ENCODE results near the gene ELF2.
"Not testable (repeated sequence)": the region's sequence is repeated elsewhere in the genome, so short reads cannot be mapped to it uniquely, and the experiment has no call there.

ELF2 gene

DNA sequence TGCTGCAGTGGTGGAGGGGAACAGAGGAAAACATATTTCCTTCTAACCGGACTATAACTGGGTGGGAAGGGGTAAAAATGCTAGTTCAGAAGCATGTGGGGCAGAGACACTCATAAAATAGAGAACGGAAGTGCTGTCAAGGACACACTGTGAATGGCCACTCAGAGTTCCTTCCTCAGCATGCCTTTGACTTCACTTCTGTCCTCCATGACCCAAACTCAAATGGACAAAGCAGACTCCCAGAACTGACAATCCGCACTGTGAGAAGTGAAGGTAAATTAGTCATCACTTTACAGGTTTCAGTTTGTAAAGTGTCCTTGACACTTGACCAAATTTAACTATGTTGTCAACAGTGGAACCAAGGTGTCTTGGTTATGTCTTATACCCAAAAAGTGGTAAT, 30.2 kb upstream of the ELF2 start:
- in situ Hi-C loops (cut with HindIII; ENCODE audit: low pct_unique_long_range_greater_than_20kb, low sequenced_read_pairs), result no loop called here
- DNase-seq (ENCODE audit: low read depth in 1 of 2, low spot score in 1 of 2), result no peak
- no peak for TF ChIP-seq JUND (IDR thresholded peaks at IDR 0.05; ENCODE audit: low read depth)

DNA sequence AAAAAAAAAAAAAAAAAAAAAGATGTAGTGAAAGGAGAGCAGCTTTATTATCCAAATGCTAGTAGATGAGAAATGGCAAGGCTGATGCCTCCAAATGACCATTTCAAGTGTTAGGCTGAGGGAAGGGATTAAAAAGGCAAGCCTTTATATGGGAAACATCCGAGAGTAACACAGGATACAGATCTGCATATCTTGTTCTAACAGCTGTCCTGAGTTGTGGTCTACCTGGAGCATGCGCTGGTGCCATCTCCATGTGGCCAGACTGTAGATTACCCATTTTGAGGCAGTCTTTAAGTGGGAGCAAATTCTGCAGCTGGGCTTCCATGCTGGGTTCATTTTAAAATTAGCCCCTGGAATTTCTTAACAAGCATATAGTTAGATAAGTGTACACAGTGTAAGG, 26.0 kb upstream of the ELF2 start:
- DNase-seq (ENCODE audit: low read depth in 1 of 2, low spot score in 1 of 2), result no peak
- in situ Hi-C loops (cut with HindIII; ENCODE audit: low pct_unique_long_range_greater_than_20kb, low sequenced_read_pairs), result no loop called here
- TF ChIP-seq JUND (IDR thresholded peaks at IDR 0.05; ENCODE audit: low read depth), result no peak

DNA sequence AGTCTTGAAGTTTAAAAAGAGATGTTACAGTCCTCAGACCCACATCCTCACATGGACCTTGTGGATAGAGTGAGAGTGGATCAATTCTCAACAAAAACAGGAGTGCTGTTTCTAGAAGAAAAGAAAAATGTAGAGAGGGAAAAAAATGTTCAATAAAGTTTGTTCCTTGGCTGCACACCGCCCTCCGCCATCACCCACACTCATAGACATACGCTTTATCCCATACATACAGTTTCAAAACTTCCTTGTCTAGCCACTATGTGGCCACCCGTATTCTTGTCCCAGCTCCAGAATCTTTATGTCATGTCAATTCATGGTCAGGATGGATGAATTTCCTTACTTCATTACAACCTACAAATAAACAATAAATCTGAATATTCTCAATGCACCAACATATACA, 23.5 kb upstream of the ELF2 start:
- DNase-seq (ENCODE audit: low read depth in 1 of 2, low spot score in 1 of 2), result no peak
- in situ Hi-C loops (cut with HindIII; ENCODE audit: low pct_unique_long_range_greater_than_20kb, low sequenced_read_pairs), result no loop called here
- TF ChIP-seq JUND (IDR thresholded peaks at IDR 0.05; ENCODE audit: low read depth), result no peak

DNA sequence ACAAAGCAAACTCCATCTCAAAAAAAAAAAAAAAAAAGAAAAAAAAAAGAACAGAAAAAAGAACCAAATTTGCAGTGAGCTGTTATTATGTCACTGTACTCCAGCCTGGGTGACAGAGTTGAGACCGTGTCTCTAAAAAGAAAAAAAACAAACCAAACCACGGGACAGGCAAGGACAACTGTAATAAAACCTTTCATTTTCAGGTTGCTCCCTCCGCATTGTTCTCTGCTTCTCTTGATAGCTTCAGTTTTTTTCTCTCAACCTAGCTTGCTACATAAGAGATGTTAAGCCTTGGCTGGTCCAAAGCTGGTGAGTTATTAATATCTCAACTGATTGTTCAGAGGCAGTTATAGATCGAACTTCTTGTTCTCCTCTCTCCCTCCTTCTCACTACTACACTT, 23.1 kb upstream of the ELF2 start:
- no peak for TF ChIP-seq JUND (IDR thresholded peaks at IDR 0.05; ENCODE audit: low read depth)
- no peak for DNase-seq (ENCODE audit: low read depth in 1 of 2, low spot score in 1 of 2)
- in situ Hi-C loops (cut with HindIII; ENCODE audit: low pct_unique_long_range_greater_than_20kb, low sequenced_read_pairs), result no loop called here

DNA sequence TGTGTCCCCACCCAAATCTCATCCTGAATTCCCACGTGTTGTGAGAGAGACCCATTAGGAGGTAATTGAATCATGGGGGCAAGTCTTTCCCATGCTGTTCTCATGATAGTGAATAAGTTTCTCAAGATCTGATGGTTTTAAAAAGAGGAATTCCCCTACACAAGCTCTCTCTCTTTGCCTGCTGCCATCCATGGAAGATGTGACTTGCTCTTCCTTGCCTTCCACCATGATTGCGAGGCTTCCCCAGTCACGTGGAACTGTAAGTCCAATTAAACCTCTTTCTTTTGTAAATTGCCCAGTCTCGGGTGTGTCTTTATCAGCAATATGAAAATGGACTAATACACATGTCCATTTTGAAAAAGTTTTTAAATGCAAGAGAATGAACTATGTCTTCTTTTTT, 20.2 kb upstream of the ELF2 start:
- in situ Hi-C loops (cut with HindIII; ENCODE audit: low pct_unique_long_range_greater_than_20kb, low sequenced_read_pairs); DNase-seq (ENCODE audit: low read depth in 1 of 2, low spot score in 1 of 2): not testable (repeated sequence)

DNA sequence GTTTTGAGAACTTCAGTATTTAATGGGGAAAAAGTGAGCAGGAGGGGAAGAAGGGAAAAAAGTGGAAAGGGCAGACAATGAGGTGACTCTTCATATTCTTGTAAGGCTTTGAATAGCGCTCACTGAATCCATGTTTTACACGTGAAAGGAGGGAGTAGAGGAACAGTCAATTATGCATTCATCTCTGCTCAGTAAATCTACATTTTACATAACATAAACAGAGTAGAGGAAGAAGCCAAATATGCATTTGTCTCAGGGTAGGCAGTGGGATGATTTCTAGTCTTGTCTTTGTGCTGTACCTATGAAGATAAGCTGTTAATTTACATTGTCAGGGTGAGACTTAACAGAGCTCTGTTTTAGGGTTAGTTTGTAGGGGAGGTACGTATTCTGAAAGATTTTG, 19.4 kb upstream of the ELF2 start:
- DNase-seq (ENCODE audit: low read depth in 1 of 2, low spot score in 1 of 2), result no peak
- in situ Hi-C loops (cut with HindIII; ENCODE audit: low pct_unique_long_range_greater_than_20kb, low sequenced_read_pairs), result no loop called here
- TF ChIP-seq JUND (IDR thresholded peaks at IDR 0.05; ENCODE audit: low read depth), result no peak

DNA sequence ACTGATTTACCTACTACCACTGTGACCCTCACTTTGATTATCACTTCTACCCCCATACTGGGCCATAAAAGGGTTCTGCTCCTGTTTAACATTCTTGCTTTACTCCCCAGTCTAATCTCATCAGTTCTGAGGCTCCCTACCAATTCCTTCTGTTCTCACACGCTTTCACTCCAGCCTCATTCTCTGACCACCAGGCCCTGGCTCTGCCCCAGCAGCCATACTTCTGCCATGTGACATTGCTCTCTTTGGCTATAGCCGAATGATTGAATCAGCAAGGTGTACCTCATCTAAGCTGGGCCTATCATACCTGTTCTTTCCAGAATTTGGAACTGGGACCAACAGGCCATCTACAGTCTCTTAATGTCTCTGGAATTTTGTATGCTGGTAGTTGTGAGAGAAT, 14.4 kb upstream of the ELF2 start:
- DNase-seq (ENCODE audit: low read depth in 1 of 2, low spot score in 1 of 2), result no peak
- in situ Hi-C loops (cut with HindIII; ENCODE audit: low pct_unique_long_range_greater_than_20kb, low sequenced_read_pairs), result no loop called here

DNA sequence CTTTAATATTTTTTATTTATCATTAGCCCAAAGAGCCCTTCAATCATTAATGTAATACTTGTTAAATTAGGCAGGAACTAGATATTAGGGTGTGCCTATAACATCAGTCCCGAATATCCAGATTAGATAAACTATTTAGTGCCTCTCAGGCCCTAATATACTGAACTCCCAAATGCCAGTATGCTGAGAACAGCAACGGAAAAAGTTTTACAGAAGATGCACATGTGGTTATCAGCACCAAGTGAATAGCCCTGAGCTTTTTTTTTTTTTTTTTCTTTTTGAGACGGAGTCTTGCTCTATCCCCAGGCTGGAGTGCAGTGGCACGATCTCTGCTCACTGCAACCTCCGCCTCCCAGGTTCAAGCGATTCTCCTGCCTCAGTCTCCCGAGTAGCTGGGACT, 13.0 kb upstream of the ELF2 start:
- TF ChIP-seq JUND (IDR thresholded peaks at IDR 0.05; ENCODE audit: low read depth), result no peak
- in situ Hi-C loops (cut with HindIII; ENCODE audit: low pct_unique_long_range_greater_than_20kb, low sequenced_read_pairs), result no loop called here
- DNase-seq (ENCODE audit: low read depth in 1 of 2, low spot score in 1 of 2), result no peak

More for the DNA sequence above, 14.4 kb upstream of the ELF2 start:
- TF ChIP-seq JUND (IDR thresholded peaks at IDR 0.05; ENCODE audit: low read depth), result no peak

DNA sequence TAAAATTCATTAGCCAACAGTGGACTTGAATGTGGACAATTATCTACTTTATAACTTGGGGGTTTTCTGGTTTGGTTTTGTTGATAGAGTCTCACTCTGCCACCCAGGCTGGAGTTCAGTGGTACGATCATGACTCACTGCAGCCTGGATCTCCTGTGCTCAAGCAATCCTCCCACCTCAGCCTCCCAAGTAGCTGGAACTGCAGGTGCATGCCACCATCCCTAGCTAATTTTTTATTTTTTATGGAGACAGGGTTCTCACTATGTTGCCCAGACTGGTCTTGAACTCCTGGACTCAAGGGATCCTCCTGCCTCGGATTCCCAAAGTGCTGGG, 12.4 kb upstream of the ELF2 start:
- no peak for TF ChIP-seq JUND (IDR thresholded peaks at IDR 0.05; ENCODE audit: low read depth)
- in situ Hi-C loops (cut with HindIII; ENCODE audit: low pct_unique_long_range_greater_than_20kb, low sequenced_read_pairs), result no loop called here
- no peak for DNase-seq (ENCODE audit: low read depth in 1 of 2, low spot score in 1 of 2)

DNA sequence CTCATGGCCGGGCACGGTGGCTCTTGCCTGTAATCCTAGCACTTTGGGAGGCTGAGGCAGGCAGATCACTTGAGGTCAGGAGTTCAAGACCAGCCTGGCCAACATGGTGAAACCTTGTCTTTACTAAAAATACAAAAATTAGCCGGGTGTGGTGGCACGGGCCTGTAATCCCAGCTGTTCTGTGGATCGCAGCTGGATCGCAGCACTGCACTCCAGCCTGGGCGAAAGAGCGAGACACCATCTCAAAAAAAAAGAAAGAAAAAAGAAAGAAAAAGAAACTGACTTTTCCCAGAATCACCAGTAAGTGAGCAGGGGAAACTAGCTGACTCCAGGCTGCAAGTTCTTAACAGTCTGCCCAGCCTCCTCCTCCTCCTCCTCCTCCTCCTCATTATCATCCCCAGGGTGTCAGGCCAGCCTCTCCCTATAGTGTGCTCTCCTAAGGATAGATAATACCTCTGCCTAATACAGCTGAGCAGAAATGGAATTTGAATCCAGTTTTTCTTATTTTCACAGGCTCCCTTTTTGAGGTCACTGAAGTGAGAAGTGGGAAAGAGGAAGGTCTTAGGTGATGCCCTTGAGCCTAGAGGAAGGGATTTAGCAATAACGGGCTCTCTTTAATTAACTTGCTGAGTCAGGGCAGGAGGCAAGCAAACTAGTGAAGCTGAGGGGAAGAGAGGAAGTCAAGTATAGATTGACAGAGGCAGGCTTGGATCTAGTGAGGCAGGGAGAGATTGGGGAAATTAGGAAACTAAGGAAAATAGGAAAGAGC, 11.8 kb upstream of the ELF2 start:
- in situ Hi-C loops (cut with HindIII; ENCODE audit: low pct_unique_long_range_greater_than_20kb, low sequenced_read_pairs), result no loop called here
- no peak for TF ChIP-seq JUND (IDR thresholded peaks at IDR 0.05; ENCODE audit: low read depth)
- no peak for DNase-seq (ENCODE audit: low read depth in 1 of 2, low spot score in 1 of 2)

DNA sequence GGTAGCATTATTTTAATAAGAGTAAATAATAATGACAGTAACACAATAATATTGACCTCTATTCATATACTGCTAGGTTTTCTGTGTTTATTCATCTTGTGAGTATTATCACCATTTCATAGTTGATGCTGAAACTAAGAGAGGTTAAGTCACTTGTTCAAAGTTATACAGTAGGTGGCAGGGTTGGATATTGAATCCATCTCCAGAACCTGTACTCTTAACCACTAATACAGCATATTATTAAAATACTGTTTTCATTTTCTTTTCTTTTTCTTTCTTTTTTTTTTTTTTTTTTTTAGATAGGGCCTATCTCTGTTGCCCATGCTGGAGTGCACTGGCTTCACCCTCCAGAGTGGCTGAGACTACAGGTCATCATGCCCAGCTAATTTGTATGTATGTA, 7.1 kb upstream of the ELF2 start:
- DNase-seq (ENCODE audit: low read depth in 1 of 2, low spot score in 1 of 2), result peak in 1 of 2 experiments; percentile 35
- in situ Hi-C loops (cut with HindIII; ENCODE audit: low pct_unique_long_range_greater_than_20kb, low sequenced_read_pairs), result no loop called here
- TF ChIP-seq JUND (IDR thresholded peaks at IDR 0.05; ENCODE audit: low read depth), result no peak

DNA sequence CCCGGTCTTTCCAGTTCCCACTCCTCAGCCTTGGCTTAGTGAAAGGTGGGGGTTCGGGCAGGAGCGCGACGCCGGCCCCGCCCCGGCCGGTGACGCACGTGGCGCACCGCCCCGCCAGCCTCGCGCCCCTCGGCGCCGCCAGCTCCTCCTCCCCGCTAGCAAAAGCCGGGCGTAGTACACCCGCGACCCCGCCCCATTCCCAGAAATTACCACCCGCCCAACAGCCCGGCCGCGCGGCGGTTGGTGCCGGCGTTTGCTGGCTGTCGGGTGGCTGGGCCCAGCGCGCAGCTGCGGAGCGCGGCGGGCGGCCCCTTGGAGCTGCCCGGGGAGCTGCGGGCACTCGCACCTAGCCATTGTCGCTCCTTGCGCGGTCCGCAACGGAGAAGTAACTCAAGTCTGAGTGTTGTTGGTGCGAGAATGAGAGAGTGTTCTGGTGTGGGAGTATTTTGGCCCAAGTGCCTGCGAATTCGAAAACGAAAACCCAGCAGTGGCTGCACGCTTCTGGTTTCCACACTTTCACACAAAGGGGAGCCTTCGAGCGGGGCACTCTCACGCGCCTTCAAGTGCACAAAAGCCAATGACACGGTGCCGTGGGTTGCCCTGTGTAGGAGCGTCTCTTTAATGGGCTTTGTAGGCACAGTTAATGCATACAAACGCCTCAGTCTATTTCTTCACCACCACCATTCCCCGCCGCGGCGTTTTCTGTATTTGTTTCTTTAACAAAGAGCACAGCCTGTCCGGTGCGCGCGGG, 1.0 kb upstream of the ELF2 start:
- in situ Hi-C loops (cut with HindIII; ENCODE audit: low pct_unique_long_range_greater_than_20kb, low sequenced_read_pairs), result no loop called here
- peak; percentile 57 to 95 for DNase-seq (ENCODE audit: low read depth in 1 of 2, low spot score in 1 of 2)
- TF ChIP-seq JUND (IDR thresholded peaks at IDR 0.05; ENCODE audit: low read depth), result no peak

DNA sequence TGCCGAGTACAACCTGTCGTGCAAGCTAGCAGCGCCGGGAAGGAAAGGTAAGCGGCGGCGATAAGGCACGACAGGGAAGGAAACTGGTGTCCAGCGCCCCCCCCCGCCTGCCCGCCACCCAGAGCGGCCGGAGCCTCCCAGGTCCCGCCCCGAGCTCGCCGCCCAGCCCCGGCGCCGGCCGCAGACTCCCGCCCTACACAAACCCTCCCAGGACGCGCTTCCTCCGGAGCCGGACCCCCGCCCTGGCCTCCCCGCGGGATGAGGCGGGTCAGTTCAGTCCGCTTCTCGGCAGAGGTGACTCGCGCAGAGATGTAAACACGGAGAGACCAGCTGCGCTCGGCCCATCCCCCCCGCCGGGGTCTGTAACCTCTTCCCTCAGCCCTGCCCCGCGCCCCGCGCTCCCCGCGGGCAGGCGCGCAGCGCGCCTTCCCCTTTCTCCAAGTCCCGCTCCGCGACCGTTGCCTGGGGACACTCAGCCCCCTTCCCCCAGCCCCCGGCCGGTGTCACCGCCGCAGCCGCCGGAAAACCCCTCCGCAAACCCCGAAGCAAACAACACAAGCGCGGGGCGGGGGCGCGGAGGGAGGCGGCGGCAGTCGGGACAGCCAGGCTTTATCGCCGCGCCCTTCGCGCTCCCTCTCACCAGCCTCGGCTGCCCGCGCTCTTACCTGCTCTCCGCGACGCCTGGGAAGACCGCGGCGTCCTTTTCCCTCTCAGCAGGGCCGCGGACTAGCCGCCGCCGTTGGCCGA, 543 bp downstream of the ELF2 start:
- in situ Hi-C loops (cut with HindIII; ENCODE audit: low pct_unique_long_range_greater_than_20kb, low sequenced_read_pairs), result no loop called here
- peak in 1 of 2 experiments; percentile 83 for DNase-seq (ENCODE audit: low read depth in 1 of 2, low spot score in 1 of 2)
- TF ChIP-seq JUND (IDR thresholded peaks at IDR 0.05; ENCODE audit: low read depth), result no peak
